ENCODE results near the gene GNAO1.

GNAO1 gene

DNA sequence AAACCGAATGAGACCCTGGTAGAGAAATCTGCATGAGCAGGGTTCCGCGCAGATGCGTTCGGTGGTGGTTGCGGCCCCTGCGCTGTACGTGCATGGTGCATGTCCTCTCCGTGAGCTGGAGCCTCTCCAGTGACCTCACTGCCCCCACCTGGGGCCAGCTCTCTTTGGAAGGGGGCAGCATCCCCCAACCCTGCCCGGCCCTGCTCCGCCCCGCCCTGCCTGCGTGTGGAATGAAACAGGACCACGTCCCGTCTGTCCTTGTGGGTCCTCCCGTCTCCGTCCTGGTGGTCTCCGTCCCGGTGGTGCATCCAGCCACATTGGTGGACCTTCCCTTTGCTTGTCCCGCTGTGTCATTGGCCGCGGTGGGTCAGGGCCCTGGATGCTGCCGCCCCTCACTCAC lies 149.1 kb downstream of the GNAO1 start:
- H2BK5ac ChIP-seq (ENCODE audit: low read length): no peak overlapping the region
- no peaks in the 10 kb centered on the region for H3K4me1 ChIP-seq (ENCODE audit: control insufficient read depth, low read depth, low read length)
- H3K4me3 ChIP-seq (ENCODE audit: low read length): no peak overlapping the region
- no peak overlapping the region for H3K56ac ChIP-seq (ENCODE audit: low read length)
- H4K5ac ChIP-seq (ENCODE audit: low read length): no peak overlapping the region
- no peak overlapping the region for H3K4me2 ChIP-seq (ENCODE audit: low read length)
- WGBS (ENCODE audit: extremely low coverage, insufficient coverage, low lambda C conversion rate): no CpG with 5 or more reads among the region's 23 CpGs
- H2BK15ac ChIP-seq (replicated peaks; ENCODE audit: low read depth): no peak overlapping the region
- no peak overlapping the region for H2BK120ac ChIP-seq (ENCODE audit: low read depth, low read length)
- H3K79me1 ChIP-seq (ENCODE audit: low read length): no peaks in the 10 kb centered on the region
- H3K9ac ChIP-seq (ENCODE audit: low read length): no peak overlapping the region
- H3K4ac ChIP-seq (ENCODE audit: low read depth, low read length): no peak overlapping the region
- H3K36me3 ChIP-seq (ENCODE audit: control insufficient read depth, insufficient read depth, low read length): no peaks in the 10 kb centered on the region
- no peak for DNase-seq
- H3K27me3 ChIP-seq (ENCODE audit: insufficient read depth, low read length, poor library complexity): no peaks in the 10 kb centered on the region
- H3K79me2 ChIP-seq (ENCODE audit: control insufficient read depth, insufficient read depth, low read length): no peaks in the 10 kb centered on the region
- no peak overlapping the region for H4K8ac ChIP-seq (ENCODE audit: low read depth, low read length)
- H2AK5ac ChIP-seq (ENCODE audit: low read length): no peak overlapping the region
- H3K27ac ChIP-seq (ENCODE audit: low read depth, low read length): no peak overlapping the region
- no peak overlapping the region for H3K23ac ChIP-seq (ENCODE audit: low read length)
- no peak overlapping the region for H3K18ac ChIP-seq (ENCODE audit: low read length)

DNA sequence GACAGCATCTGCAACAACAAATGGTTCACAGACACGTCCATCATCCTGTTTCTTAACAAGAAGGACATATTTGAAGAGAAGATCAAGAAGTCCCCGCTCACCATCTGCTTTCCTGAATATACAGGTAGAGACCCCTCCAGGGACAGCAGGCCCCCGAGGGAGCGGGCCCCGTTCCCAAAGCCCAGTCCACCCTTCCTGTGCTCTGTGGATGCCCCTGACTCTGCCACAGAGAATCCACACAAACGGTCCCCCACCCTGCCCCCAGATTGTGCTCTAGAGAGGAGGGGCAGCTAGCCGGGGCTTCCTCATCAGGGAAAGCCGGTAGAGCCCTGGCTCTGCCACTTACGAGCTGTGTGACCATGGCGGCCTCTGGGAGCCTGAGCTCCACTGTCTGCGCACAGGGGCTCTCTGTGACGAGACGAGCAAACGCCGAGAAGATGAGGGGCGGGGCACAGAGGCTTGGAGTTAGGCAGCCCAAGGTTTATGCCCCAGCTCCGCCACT lies 149.6 kb downstream of the GNAO1 start:
- Histone ChIP-seq H3K56ac (ENCODE audit: low read length) (no peak overlapping the region), H2BK15ac (replicated peaks; ENCODE audit: low read depth) (no peak overlapping the region), H2AK5ac (ENCODE audit: low read length) (no peak overlapping the region), H3K27ac (ENCODE audit: low read depth, low read length) (no peak overlapping the region), H2BK120ac (ENCODE audit: low read depth, low read length) (no peak overlapping the region), H3K36me3 (ENCODE audit: control insufficient read depth, insufficient read depth, low read length) (no peaks in the 10 kb centered on the region), H3K79me1 (ENCODE audit: low read length) (no peaks in the 10 kb centered on the region), H2BK5ac (ENCODE audit: low read length) (no peak overlapping the region), H3K4me1 (ENCODE audit: control insufficient read depth, low read depth, low read length) (no peaks in the 10 kb centered on the region), H3K4ac (ENCODE audit: low read depth, low read length) (no peak overlapping the region), H4K8ac (ENCODE audit: low read depth, low read length) (no peak overlapping the region), H3K27me3 (ENCODE audit: insufficient read depth, low read length, poor library complexity) (no peaks in the 10 kb centered on the region), H4K5ac (ENCODE audit: low read length) (no peak overlapping the region), H3K18ac (ENCODE audit: low read length) (no peak overlapping the region), H3K23ac (ENCODE audit: low read length) (no peak overlapping the region), H3K79me2 (ENCODE audit: control insufficient read depth, insufficient read depth, low read length) (no peaks in the 10 kb centered on the region), H3K9ac (ENCODE audit: low read length) (no peak overlapping the region), H3K4me3 (ENCODE audit: low read length) (no peak overlapping the region), H3K4me2 (ENCODE audit: low read length) (no peak overlapping the region)
- WGBS (ENCODE audit: extremely low coverage, insufficient coverage, low lambda C conversion rate): no CpG with 5 or more reads among the region's 17 CpGs
- no peak for DNase-seq

DNA sequence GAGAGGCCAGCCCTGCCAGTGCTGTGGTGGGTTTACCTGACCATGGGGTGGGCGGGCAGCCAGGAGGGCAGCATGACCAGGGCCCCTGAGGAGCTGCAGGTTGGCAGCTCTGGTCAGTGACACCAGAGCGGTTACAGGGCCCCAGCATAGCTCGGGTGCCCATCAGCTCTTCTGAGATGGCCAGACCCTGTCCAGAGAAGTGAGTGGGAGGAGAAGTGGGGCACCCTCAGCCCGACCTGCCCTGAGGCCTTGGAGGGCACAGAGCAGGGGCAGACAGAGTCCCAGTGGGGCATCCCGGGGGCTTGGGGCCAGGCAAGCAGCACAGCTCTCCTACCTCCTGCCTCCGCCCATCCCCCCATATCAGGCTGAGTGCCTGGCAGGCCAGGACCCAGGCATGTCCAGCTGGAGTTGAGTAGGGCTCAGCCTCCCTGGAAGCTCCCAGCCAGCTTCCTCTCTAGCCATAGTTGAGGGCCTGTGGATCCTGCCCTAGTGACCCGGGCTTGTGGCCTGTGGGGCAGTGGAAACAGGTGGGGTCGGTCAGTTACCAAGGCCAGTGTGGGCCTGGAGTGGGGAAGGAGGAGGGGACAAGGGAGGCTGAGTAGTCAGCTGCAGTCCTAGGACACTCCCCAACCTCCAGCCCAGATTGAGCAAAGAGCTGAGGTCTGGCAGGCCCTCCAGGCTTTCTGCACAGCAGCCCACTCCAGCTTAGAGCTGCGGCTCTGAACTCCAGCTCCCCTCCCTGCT lies 150.5 kb downstream of the GNAO1 start:
- DNase-seq: no peak

DNA sequence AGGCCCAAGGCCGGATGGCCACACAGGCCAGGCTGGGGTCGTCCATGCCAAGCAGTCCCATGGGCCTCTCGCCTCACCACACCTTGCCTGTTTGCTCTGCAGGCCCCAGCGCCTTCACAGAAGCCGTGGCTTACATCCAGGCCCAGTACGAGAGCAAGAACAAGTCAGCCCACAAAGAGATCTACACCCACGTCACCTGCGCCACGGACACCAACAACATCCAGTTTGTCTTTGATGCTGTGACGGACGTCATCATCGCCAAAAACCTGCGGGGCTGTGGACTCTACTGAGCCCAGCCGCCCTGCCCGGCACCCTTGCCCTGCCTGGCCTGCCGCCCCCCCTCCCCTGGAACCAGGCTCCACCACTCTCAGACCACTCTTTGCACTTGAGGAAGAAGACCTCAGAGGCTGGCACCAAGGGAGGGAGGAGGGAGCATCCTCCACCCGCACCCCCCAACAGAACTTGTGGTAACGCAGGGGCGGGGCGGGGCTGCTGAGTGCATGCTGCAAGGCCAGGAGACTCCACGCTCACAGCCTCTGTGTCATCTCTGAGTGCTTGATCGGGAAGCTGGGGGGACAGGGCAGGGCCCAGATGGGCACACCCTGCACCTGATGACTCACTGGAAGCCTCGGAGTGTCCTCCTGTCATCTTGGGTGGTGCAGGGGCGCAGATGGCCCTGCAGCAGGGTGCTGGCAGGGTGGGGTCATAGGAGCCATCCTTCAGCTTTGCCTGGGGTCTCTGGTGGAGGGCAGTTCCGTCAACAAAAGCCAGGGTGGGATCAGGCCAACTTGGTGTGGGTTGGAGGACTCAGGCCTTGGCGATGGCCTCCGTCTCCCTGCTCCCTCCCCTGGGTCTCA lies 152.6 kb downstream of the GNAO1 start:
- Histone ChIP-seq H3K56ac (ENCODE audit: low read length) (no peak overlapping the region), H3K79me1 (ENCODE audit: low read length) (no peaks in the 10 kb centered on the region), H4K5ac (ENCODE audit: low read length) (no peak overlapping the region), H3K79me2 (ENCODE audit: control insufficient read depth, insufficient read depth, low read length) (no peaks in the 10 kb centered on the region), H3K9ac (ENCODE audit: low read length) (no peak overlapping the region), H3K18ac (ENCODE audit: low read length) (no peak overlapping the region), H3K27me3 (ENCODE audit: insufficient read depth, low read length, poor library complexity) (no peaks in the 10 kb centered on the region), H2AK5ac (ENCODE audit: low read length) (no peak overlapping the region), H3K36me3 (ENCODE audit: control insufficient read depth, insufficient read depth, low read length) (no peaks in the 10 kb centered on the region), H3K4me2 (ENCODE audit: low read length) (no peak overlapping the region), H2BK15ac (replicated peaks; ENCODE audit: low read depth) (no peak overlapping the region), H3K27ac (ENCODE audit: low read depth, low read length) (no peak overlapping the region), H2BK120ac (ENCODE audit: low read depth, low read length) (no peak overlapping the region), H3K23ac (ENCODE audit: low read length) (no peak overlapping the region), H3K4ac (ENCODE audit: low read depth, low read length) (no peak overlapping the region), H4K8ac (ENCODE audit: low read depth, low read length) (no peak overlapping the region), H3K4me1 (ENCODE audit: control insufficient read depth, low read depth, low read length) (no peaks in the 10 kb centered on the region), H2BK5ac (ENCODE audit: low read length) (no peak overlapping the region), H3K4me3 (ENCODE audit: low read length) (no peak overlapping the region)
- no peak for DNase-seq
- no CpG with 5 or more reads among the region's 27 CpGs for WGBS (ENCODE audit: extremely low coverage, insufficient coverage, low lambda C conversion rate)

More for the DNA sequence above, 150.5 kb downstream of the GNAO1 start:
- H4K5ac ChIP-seq (ENCODE audit: low read length): no peak overlapping the region
- H4K8ac ChIP-seq (ENCODE audit: low read depth, low read length): no peak overlapping the region
- WGBS (ENCODE audit: extremely low coverage, insufficient coverage, low lambda C conversion rate): no CpG with 5 or more reads among the region's 9 CpGs
- no peaks in the 10 kb centered on the region for H3K4me1 ChIP-seq (ENCODE audit: control insufficient read depth, low read depth, low read length)
- H3K4me2 ChIP-seq (ENCODE audit: low read length): no peak overlapping the region
- no peak overlapping the region for H3K4ac ChIP-seq (ENCODE audit: low read depth, low read length)
- H3K79me1 ChIP-seq (ENCODE audit: low read length): no peaks in the 10 kb centered on the region
- H2AK5ac ChIP-seq (ENCODE audit: low read length): no peak overlapping the region
- no peaks in the 10 kb centered on the region for H3K79me2 ChIP-seq (ENCODE audit: control insufficient read depth, insufficient read depth, low read length)
- no peak overlapping the region for H2BK120ac ChIP-seq (ENCODE audit: low read depth, low read length)
- no peaks in the 10 kb centered on the region for H3K27me3 ChIP-seq (ENCODE audit: insufficient read depth, low read length, poor library complexity)
- H3K4me3 ChIP-seq (ENCODE audit: low read length): no peak overlapping the region
- H3K18ac ChIP-seq (ENCODE audit: low read length): no peak overlapping the region
- no peak overlapping the region for H3K56ac ChIP-seq (ENCODE audit: low read length)
- no peak overlapping the region for H2BK5ac ChIP-seq (ENCODE audit: low read length)
- no peak overlapping the region for H3K23ac ChIP-seq (ENCODE audit: low read length)
- no peak overlapping the region for H3K9ac ChIP-seq (ENCODE audit: low read length)
- H3K36me3 ChIP-seq (ENCODE audit: control insufficient read depth, insufficient read depth, low read length): no peaks in the 10 kb centered on the region
- no peak overlapping the region for H3K27ac ChIP-seq (ENCODE audit: low read depth, low read length)
- no peak overlapping the region for H2BK15ac ChIP-seq (replicated peaks; ENCODE audit: low read depth)

DNA sequence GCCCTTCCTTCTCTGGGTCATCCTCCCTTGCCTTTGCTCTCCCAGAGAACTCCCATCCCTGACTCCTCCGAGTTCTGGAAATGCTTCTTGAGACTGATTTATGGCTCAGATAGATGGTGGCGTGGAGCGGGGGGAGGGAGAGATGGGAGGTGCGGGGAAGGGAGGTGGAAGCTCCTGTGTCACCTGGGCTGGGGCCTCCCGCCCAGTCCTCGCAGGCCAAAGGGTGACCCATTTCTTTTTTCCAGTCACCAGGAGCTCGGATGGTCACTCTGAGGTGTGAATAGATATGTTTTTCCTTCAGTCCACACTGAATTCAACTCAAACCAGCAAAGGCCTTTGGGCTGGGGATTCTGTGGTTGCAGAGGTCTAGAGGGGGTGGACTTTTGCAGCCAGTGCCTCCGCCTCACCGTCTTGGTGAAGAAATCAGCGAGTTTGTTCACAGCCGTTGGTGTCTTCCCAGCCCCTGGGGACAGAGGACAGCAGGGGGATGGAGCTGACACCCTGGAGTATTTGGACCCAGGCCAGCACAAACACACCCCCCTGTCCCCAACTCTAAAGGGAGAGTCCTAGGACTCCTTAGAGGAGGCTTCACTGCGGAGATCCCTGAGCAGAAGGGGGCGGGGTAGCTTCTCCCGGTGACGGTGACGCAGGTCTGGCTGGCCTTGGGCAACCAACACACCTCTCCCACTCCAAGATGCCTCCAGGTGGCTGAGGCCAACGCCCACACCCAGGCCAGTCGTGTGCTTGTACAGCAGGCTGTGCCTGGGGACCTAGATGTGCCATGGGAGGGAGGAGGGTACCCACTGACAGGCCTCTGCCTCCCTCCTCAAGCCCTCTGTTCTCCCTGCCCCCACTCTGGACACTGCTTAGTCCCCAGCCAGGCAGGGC lies 153.5 kb downstream of the GNAO1 start:
- Histone ChIP-seq H3K18ac (ENCODE audit: low read length) (no peak overlapping the region), H3K79me1 (ENCODE audit: low read length) (no peaks in the 10 kb centered on the region), H3K23ac (ENCODE audit: low read length) (no peak overlapping the region), H2AK5ac (ENCODE audit: low read length) (no peak overlapping the region), H3K36me3 (ENCODE audit: control insufficient read depth, insufficient read depth, low read length) (no peaks in the 10 kb centered on the region), H3K4me2 (ENCODE audit: low read length) (no peak overlapping the region), H3K4me3 (ENCODE audit: low read length) (no peak overlapping the region), H3K79me2 (ENCODE audit: control insufficient read depth, insufficient read depth, low read length) (no peaks in the 10 kb centered on the region), H2BK5ac (ENCODE audit: low read length) (no peak overlapping the region), H4K5ac (ENCODE audit: low read length) (no peak overlapping the region), H3K4ac (ENCODE audit: low read depth, low read length) (no peak overlapping the region), H3K56ac (ENCODE audit: low read length) (no peak overlapping the region), H4K8ac (ENCODE audit: low read depth, low read length) (no peak overlapping the region), H2BK120ac (ENCODE audit: low read depth, low read length) (no peak overlapping the region), H3K9ac (ENCODE audit: low read length) (no peak overlapping the region), H2BK15ac (replicated peaks; ENCODE audit: low read depth) (no peak overlapping the region), H3K4me1 (ENCODE audit: control insufficient read depth, low read depth, low read length) (no peaks in the 10 kb centered on the region), H3K27me3 (ENCODE audit: insufficient read depth, low read length, poor library complexity) (no peaks in the 10 kb centered on the region), H3K27ac (ENCODE audit: low read depth, low read length) (no peak overlapping the region)
- WGBS (ENCODE audit: extremely low coverage, insufficient coverage, low lambda C conversion rate): no CpG with 5 or more reads among the region's 18 CpGs
- DNase-seq: no peak

Measured in mesendoderm (in vitro differentiated cells).